CD14-positive monocyte (primary cell): ENCODE measurements around the gene CST4. TPM values are rescaled to one million over a fixed set of nuclear protein-coding genes. Genes with fewer than 3 reads are reported as not detected.

Experiments used
- DNase-seq, 3 donors: peaks; one replicate each; pipeline ENCODE4 v3.0.0-alpha.2; 2011 to 2022
- H2AFZ ChIP-seq: 2 replicates; pipeline ENCODE4 v1.6.0; 2012; ENCODE audit warnings: mild to moderate bottlenecking, low read depth, low read length, inconsistent platforms; ENCODE audit not compliant: insufficient read depth, poor library complexity, severe bottlenecking
- H3K27ac ChIP-seq, 2 donors: 1 replicate in 1 of 2; 2 replicates in 1 of 2; pipeline ENCODE4 v1.5.1; 2012 to 2013; ENCODE audit warnings: low read length in 2 of 2, control low read depth in 1 of 2, inconsistent platforms in 1 of 2, low read depth in 1 of 2, mild to moderate bottlenecking in 1 of 2
- H3K27me3 ChIP-seq, 2 donors: one replicate each; pipeline versions ENCODE4 v1.6.0 to v1.6.1; 2011 to 2013; ENCODE audit warnings: low read length in 2 of 2; ENCODE audit not compliant: control insufficient read depth in 2 of 2, insufficient read depth in 2 of 2
- H3K36me3 ChIP-seq, 2 donors: replicated peaks in 1 of 2; 1 replicate in 1 of 2; 2 replicates in 1 of 2; pipeline versions ENCODE4 v1.5.1 to v1.6.1; 2012 to 2013; ENCODE audit warnings: low read length in 2 of 2, control low read depth in 1 of 2, inconsistent platforms in 1 of 2, mild to moderate bottlenecking in 1 of 2; ENCODE audit not compliant: insufficient read depth in 2 of 2, control insufficient read depth in 1 of 2
- H3K4me1 ChIP-seq, 2 donors: 1 replicate in 1 of 2; 2 replicates in 1 of 2; pipeline versions ENCODE4 v1.5.1 to v1.6.1; 2012 to 2013; ENCODE audit warnings: low read length in 2 of 2, control low read depth in 1 of 2, inconsistent platforms in 1 of 2, mild to moderate bottlenecking in 1 of 2, moderate library complexity in 1 of 2; ENCODE audit not compliant: insufficient read depth in 2 of 2, control insufficient read depth in 1 of 2
- H3K4me2 ChIP-seq: replicated peaks from 2 replicates; pipeline ENCODE3; 2012; ENCODE audit warnings: low read length, moderate library complexity, mild to moderate bottlenecking; ENCODE audit not compliant: poor library complexity, severe bottlenecking; ENCODE audit errors: extremely low read depth
- H3K4me3 ChIP-seq, 3 experiments: fragments of 200-600 bp in 1 of 3; sonication (generic) in 1 of 3; replicated peaks in 1 of 3; 1 replicate in 2 of 3; 2 replicates in 1 of 3; pipeline ENCODE4 v1.5.1; 2011 to 2013; ENCODE audit warnings: low read length in 3 of 3, mild to moderate bottlenecking in 3 of 3, control low read depth in 2 of 3, low read depth in 2 of 3, inconsistent platforms in 1 of 3, moderate library complexity in 1 of 3
- H3K79me2 ChIP-seq: 2 replicates; pipeline ENCODE4 v1.6.0; 2012; ENCODE audit warnings: mild to moderate bottlenecking, control low read depth, inconsistent platforms, low read length, moderate library complexity; ENCODE audit not compliant: insufficient read depth
- H3K9ac ChIP-seq: 2 replicates; pipeline ENCODE4 v1.6.0; 2017; ENCODE audit warnings: low read length, mild to moderate bottlenecking; ENCODE audit not compliant: insufficient read depth, poor library complexity, severe bottlenecking
- H3K9me3 ChIP-seq, 2 donors: replicated peaks in 1 of 2; 1 replicate in 1 of 2; 2 replicates in 1 of 2; pipeline versions ENCODE4 v1.5.1 to v1.6.1; 2012 to 2013; ENCODE audit warnings: low read length in 2 of 2, control low read depth in 1 of 2; ENCODE audit not compliant: control insufficient read depth in 1 of 2, insufficient read depth in 1 of 2
- H4K20me1 ChIP-seq: 2 replicates; pipeline ENCODE4 v1.6.0; 2012; ENCODE audit warnings: mild to moderate bottlenecking, low read length, control low read depth, moderate library complexity; ENCODE audit not compliant: insufficient read depth
- H3K27ac Mint-ChIP-seq, 7 donors: one replicate each; pipeline ENCODE4 v1.8.0; 2020; ENCODE audit warnings: mild to moderate bottlenecking in 7 of 7, mixed read lengths in 7 of 7, moderate library complexity in 6 of 7, inconsistent platforms in 2 of 7
- H3K27me3 Mint-ChIP-seq, 3 donors: one replicate each; pipeline ENCODE4 v1.8.0; 2021 to 2022; ENCODE audit warnings: low read depth in 3 of 3, mild to moderate bottlenecking in 3 of 3, mixed read lengths in 3 of 3, moderate library complexity in 3 of 3, inconsistent platforms in 1 of 3
- H3K36me3 Mint-ChIP-seq, 2 donors: one replicate each; pipeline ENCODE4 v1.8.0; 2020; ENCODE audit warnings: mixed read lengths in 2 of 2, inconsistent platforms in 1 of 2, mild to moderate bottlenecking in 1 of 2
- H3K4me1 Mint-ChIP-seq: one replicate; pipeline ENCODE4 v1.8.0; 2020; ENCODE audit warnings: mild to moderate bottlenecking, mixed read lengths
- H3K4me3 Mint-ChIP-seq, 2 donors: one replicate each; pipeline ENCODE4 v1.8.0; 2020; ENCODE audit warnings: mild to moderate bottlenecking in 2 of 2, mixed read lengths in 2 of 2, moderate library complexity in 1 of 2
- H3K9me3 Mint-ChIP-seq, 7 donors: one replicate each; pipeline ENCODE4 v1.8.0; 2020 to 2022; ENCODE audit warnings: mixed read lengths in 7 of 7, mild to moderate bottlenecking in 6 of 7, moderate library complexity in 6 of 7, inconsistent platforms in 2 of 7
- CTCF ChIP-seq: fragments of 200-600 bp; IDR thresholded peaks from one replicate; pipeline ENCODE4 v1.8.0; 2022; ENCODE audit warnings: antibody characterized with exemption, mild to moderate bottlenecking
- WGBS: methylation state at CpG from one replicate; pipeline ENCODE4 v1.1.5; 2013; ENCODE audit warnings: missing lambda C conversion rate; ENCODE audit not compliant: insufficient coverage; 5-methylcytosine and 5-hydroxymethylcytosine counted together
- intact Hi-C, 2 donors: fragments of 100-400 bp; cut with micrococcal nuclease; formaldehyde crosslinking; loops; one replicate each; pipeline versions ENCODE4 v1.15.0 to v1.15.1; 2023
- polyA plus RNA-seq, 3 donors: library from polyadenylated mRNA; depleted of rRNA in 1 of 3; unstranded in 2 of 3; stranded (reverse) in 1 of 3; fragments of 300-500 nt in 2 of 3; fragments of >200 nt in 1 of 3; fragmentation: Illumina TruSeq in 2 of 3; gene quantifications; 1 replicate in 2 of 3; 2 replicates in 1 of 3; pipeline ENCODE4 v1.2.3, GENCODE V29; 2012 to 2021

The CST4 gene
- polyA plus RNA-seq, 3 donors: not detected

GRCh38 chr20:23684261-23684660 is 4.6 kb downstream of the CST4 start:
- H3K4me1 ChIP-seq: peaks cover 5 to 7% of the 10 kb centered on the region in 2 donors
- H4K20me1 ChIP-seq: no peaks in the 10 kb centered on the region
- H3K9ac ChIP-seq: no peak overlapping the region
- H3K36me3 ChIP-seq: no peaks in the 10 kb centered on the region
- no peak for DNase-seq
- no peak for TF ChIP-seq CTCF
- Mint-ChIP-seq H3K27ac (no peak overlapping the region), H3K4me3 (no peak overlapping the region), H3K9me3 (peaks cover 0 to 2% (median 0%) of the 10 kb centered on the region in 7 donors), H3K27me3 (peaks cover 2 to 3% (median 3%) of the 10 kb centered on the region in 3 donors), H3K36me3 (no peaks in the 10 kb centered on the region), H3K4me1 (peaks cover 8% of the 10 kb centered on the region)
- no peaks in the 10 kb centered on the region for H3K27me3 ChIP-seq
- H3K4me3 ChIP-seq: no peak overlapping the region
- intact Hi-C loops: no loop called here
- H3K9me3 ChIP-seq: no peaks in the 10 kb centered on the region
- H3K4me2 ChIP-seq: no peak overlapping the region
- H3K27ac ChIP-seq: no peak overlapping the region
- H2AFZ ChIP-seq: no peak overlapping the region
- no peaks in the 10 kb centered on the region for H3K79me2 ChIP-seq
- WGBS: 83% methylated on average over 3 of the region's 6 CpGs

GRCh38 chr20:23683807-23684206 is 5.0 kb downstream of the CST4 start:
- intact Hi-C loops: no loop called here
- no peak for DNase-seq
- H3K4me1 ChIP-seq: peaks cover 5 to 7% of the 10 kb centered on the region in 2 donors
- no peak overlapping the region for H3K9ac ChIP-seq
- TF ChIP-seq CTCF: no peak
- no peaks in the 10 kb centered on the region for H3K27me3 ChIP-seq
- Mint-ChIP-seq H3K27me3 (peaks cover 2 to 3% (median 2%) of the 10 kb centered on the region in 3 donors), H3K4me3 (no peak overlapping the region), H3K36me3 (no peaks in the 10 kb centered on the region), H3K27ac (no peak overlapping the region), H3K4me1 (peaks cover 8% of the 10 kb centered on the region), H3K9me3 (peaks cover 0 to 2% (median 0%) of the 10 kb centered on the region in 7 donors)
- no peaks in the 10 kb centered on the region for H3K9me3 ChIP-seq
- no peaks in the 10 kb centered on the region for H4K20me1 ChIP-seq
- no peaks in the 10 kb centered on the region for H3K79me2 ChIP-seq
- no peak overlapping the region for H3K4me2 ChIP-seq
- no peak overlapping the region for H3K4me3 ChIP-seq
- WGBS: no CpG with 5 or more reads among the region's 2 CpGs
- no peak overlapping the region for H2AFZ ChIP-seq
- H3K27ac ChIP-seq: no peak overlapping the region
- H3K36me3 ChIP-seq: no peaks in the 10 kb centered on the region
